ENCODE data around the gene NFIC. TPM values are rescaled to one million over a fixed set of nuclear protein-coding genes. Genes with fewer than 3 reads are reported as not detected.
"Not testable (repeated sequence)": the region's sequence is repeated elsewhere in the genome, so short reads cannot be mapped to it uniquely, and the experiment has no call there.

The NFIC gene
- polyA plus RNA-seq, 1 of the 3 experiments (the other 2 are of a cell fraction), result 7.2 TPM

GRCh38 chr19:3398900-3399278 is 32.5 kb downstream of the NFIC start (continued):
- TF ChIP-seq PBX3 (IDR thresholded peaks at IDR 0.05) (no peak), RFX5 (IDR thresholded peaks at IDR 0.05; ENCODE audit: low read length) (no peak), FOXM1 (IDR thresholded peaks at IDR 0.05; ENCODE audit: low read depth) (no peak), SMC3 (IDR thresholded peaks at IDR 0.05; ENCODE audit: low read depth, low read length) (no peak), CHD2 (IDR thresholded peaks at IDR 0.05; ENCODE audit: low read length, partially characterized antibody) (no peak), NRF1 (IDR thresholded peaks at IDR 0.05; ENCODE audit: low read depth, low read length) (no peak), USF1 (IDR thresholded peaks at IDR 0.05; ENCODE audit: borderline replicate concordance, low read depth) (no peak), REST (IDR thresholded peaks at IDR 0.05; ENCODE audit: low read depth, low read length) (no peak)

GRCh38 chr19:3399311-3399710 is 32.9 kb downstream of the NFIC start:
- DNase-seq; H3F3A ChIP-seq (replicated peaks; ENCODE audit: insufficient read depth); H3K36me3 ChIP-seq (replicated peaks in 1 of 2; ENCODE audit: control insufficient read depth in 1 of 2, insufficient read depth in 2 of 2, low read length in 1 of 2); H3K9me2 ChIP-seq; CTCF ChIA-PET; H2AFZ ChIP-seq (ENCODE audit: low read depth); H3K4me3 ChIP-seq (ENCODE audit: low read depth in 2 of 2, low read length in 1 of 2); H3K27ac ChIP-seq (ENCODE audit: low read depth in 2 of 2, low read length in 1 of 2); POLR2A ChIA-PET; H3K4me2 ChIP-seq; H3K27me3 ChIP-seq (ENCODE audit: insufficient read depth); H3K9ac ChIP-seq; H3K9me3 ChIP-seq: not testable (repeated sequence)
- Histone ChIP-seq H3K4me1 (ENCODE audit: control insufficient read depth in 1 of 2, insufficient read depth in 2 of 2, low read depth in 1 of 2, low read length in 1 of 2) (peaks cover 0 to 12% of the 10 kb centered on the region in 2 experiments; a peak in 2 of 4 replicates), H3K79me2 (ENCODE audit: insufficient read depth) (peaks cover 91% of the 10 kb centered on the region), H4K20me1 (ENCODE audit: insufficient read depth) (peaks cover 57% of the 10 kb centered on the region)
- 93% methylated on average over 7 of the region's 7 CpGs for WGBS (ENCODE audit: low lambda C conversion rate)

All from SK-N-SH (cell line).